Fibroblast of pulmonary artery (primary cell): Measurements from ENCODE around the gene SEMA5A.
A peak's percentile ranks its signal among the peaks of the same experiment; 100 is the strongest.

Experiments
- DNase-seq: peaks from one replicate; pipeline ENCODE4 v3.0.0-alpha.2; 2010; ENCODE audit warnings: low read depth
- H3K4me3 ChIP-seq: replicated peaks from 2 replicates; pipeline ENCODE4 v1.5.1; 2011; ENCODE audit warnings: low read depth, mild to moderate bottlenecking, control low read depth, low read length, moderate library complexity
- TF ChIP-seq, protein P1 (sequence below): IDR thresholded peaks from 2 replicates; pipeline ENCODE4 v1.5.1; 2011; ENCODE audit warnings: mild to moderate bottlenecking, control low read depth, low read length, inconsistent platforms; ENCODE audit errors: missing control alignments

SEMA5A gene

DNA sequence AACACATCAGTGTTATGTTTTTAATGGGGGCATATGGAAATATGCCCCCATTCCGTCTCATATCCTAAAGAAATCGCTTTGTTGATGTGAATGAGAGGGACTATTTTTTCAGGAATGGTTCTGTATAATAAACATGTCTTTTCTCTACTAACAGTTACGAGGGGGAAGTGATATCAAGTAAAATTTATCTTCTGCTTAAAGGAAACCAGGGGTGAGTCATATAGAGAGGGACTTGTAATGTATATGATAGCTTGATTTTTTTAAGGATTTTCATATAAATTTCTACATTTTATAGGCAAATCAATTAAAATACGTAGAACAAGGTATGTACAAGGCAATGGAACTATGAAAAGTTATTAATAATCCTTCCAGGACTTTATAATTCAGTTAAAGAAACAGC, 207.1 kb downstream of the SEMA5A start:
- no peak overlapping the region for H3K4me3 ChIP-seq
- no peak for DNase-seq
- TF ChIP-seq, protein P1, sequence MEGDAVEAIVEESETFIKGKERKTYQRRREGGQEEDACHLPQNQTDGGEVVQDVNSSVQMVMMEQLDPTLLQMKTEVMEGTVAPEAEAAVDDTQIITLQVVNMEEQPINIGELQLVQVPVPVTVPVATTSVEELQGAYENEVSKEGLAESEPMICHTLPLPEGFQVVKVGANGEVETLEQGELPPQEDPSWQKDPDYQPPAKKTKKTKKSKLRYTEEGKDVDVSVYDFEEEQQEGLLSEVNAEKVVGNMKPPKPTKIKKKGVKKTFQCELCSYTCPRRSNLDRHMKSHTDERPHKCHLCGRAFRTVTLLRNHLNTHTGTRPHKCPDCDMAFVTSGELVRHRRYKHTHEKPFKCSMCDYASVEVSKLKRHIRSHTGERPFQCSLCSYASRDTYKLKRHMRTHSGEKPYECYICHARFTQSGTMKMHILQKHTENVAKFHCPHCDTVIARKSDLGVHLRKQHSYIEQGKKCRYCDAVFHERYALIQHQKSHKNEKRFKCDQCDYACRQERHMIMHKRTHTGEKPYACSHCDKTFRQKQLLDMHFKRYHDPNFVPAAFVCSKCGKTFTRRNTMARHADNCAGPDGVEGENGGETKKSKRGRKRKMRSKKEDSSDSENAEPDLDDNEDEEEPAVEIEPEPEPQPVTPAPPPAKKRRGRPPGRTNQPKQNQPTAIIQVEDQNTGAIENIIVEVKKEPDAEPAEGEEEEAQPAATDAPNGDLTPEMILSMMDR = no peak

DNA sequence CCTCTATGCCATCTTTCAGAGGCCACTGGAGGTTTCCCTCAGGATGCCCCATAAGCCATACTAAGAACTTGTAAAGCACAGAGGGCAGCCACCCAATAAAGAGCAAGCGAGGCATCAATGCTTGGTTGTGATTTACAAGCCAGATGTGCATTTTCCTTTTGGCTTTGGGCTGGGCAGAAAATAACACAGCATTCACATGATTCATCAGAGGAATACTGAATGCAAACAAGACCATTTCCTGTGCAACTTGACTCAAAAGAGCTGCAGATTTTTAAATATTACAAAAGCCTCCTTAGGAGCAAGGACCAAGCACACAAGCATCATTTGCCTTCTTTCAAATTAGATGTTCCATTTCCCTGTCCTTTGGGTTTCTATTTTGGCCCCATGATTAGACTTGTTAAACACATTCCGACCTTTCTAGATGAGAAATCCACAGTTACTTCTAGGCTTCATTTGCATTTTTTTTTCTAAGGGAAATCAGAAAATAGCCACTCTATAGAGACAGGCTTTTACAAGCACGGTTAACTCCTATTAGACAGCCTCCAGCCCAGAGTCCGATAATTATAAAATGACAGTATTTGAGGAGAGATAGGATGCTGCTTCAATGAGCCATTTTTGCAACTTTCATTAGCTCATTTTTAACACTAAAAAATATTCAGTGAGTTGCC, 207.8 kb downstream of the SEMA5A start:
- peak; percentile 71 for DNase-seq
- H3K4me3 ChIP-seq = no peak overlapping the region
- TF ChIP-seq, protein P1 = no peak

DNA sequence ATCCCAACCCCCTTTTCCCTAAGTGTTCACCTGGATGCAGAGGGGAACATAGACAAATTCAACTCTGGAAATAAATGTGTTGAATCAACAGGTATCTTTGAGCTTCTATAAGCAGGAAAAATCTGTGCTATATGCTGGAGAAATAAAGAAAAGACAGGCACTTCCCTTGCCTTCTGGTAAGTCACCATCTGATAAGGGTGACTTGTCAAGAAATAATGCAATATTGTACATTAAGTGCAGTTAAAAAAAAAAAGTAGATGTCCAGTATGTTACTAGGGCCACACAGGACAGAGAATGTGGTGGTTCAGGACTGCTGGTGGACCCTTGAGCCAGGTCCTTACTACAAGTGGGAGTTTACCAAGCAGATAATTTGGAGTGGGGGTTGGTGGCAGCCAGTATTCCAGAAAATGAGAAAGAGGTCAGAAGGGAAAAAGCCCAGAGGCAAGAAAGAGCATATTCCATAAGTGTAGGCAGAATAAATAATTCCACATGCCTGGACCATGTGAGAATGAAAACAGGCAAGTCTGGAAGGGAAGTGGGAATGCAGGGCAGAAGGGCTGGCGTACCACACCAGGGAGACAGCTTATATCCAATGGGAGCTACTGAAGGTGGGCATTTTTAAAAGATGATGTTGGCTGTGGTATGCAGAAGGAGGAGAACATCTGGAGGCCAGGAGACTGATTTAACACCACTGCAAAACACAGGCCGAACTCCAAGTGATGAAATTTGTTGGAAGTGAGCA, 209.9 kb downstream of the SEMA5A start:
- TF ChIP-seq, protein P1 = no peak

DNA sequence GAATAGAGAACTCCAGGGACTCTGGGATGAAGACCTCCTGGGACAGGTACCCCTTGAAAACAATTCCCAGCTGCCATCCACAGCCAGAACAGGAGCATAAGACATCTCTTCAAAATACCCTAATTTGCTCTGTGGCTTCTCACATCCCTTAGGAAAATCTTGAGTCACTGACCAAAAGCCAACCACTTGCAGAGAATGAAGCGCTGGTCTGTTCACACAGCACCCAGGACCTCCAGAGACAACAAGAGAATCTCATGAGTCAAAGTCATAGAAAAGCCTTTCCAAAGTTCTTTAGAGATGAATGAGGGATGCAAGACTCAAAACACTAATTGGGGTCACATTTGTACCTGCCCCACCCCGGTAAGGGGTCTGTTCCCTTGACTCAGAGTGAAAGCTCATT, 210.6 kb downstream of the SEMA5A start:
- DNase-seq = no peak
- TF ChIP-seq, protein P1 = no peak
- H3K4me3 ChIP-seq = no peak overlapping the region

More for the DNA sequence above, 209.9 kb downstream of the SEMA5A start:
- H3K4me3 ChIP-seq = no peak overlapping the region
- no peak for DNase-seq

DNA sequence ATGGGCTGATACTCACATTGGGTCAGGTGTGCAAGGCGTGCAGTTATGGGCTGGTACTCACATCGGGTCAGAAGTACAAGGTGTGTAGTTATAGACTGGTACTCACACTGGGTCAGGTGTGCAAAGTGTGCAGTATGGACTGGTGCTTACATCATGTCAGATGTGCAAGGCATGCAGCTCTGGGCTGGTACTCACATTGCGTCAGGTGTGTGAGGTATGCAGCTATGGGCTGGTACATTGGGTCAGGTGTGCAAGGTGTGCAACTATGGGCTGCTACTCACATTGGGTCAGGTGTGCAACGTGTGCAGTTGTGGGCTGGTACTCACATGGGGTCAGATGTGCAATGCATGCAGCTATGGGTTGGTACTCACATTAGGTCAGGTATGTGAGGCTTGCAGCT, 213.8 kb downstream of the SEMA5A start:
- no peak for DNase-seq
- TF ChIP-seq, protein P1 = no peak
- H3K4me3 ChIP-seq = no peak overlapping the region

DNA sequence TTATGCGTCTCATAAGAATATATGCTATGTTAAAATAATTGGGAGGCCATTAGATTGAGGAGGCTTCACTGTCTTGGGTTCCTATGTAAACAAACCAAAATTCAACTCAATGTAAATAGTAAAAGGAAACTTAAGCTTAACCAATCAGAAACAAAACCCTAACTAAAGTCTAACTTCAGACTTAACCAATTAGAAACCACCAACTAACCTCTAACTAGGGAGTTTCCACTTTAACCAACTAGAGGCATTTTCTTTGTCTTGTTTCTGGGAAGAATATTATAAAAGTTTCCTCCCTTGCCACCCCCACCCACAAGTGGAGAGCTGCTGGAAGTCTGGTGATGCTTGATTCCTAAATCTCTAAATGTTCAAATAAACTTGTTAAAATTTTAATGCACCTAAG, 214.5 kb downstream of the SEMA5A start:
- no peak for DNase-seq
- TF ChIP-seq, protein P1 = no peak

More for the DNA sequence above, 214.5 kb downstream of the SEMA5A start:
- no peak overlapping the region for H3K4me3 ChIP-seq
